ENCODE results near the gene TRIM44. TPM values are rescaled to one million over a fixed set of nuclear protein-coding genes. Genes with fewer than 3 reads are reported as not detected.

Gene TRIM44
- total and polyA plus RNA-seq, 4 experiments from 2014 or later, result 34.7 to 53.1 (median 48.7) TPM

DNA sequence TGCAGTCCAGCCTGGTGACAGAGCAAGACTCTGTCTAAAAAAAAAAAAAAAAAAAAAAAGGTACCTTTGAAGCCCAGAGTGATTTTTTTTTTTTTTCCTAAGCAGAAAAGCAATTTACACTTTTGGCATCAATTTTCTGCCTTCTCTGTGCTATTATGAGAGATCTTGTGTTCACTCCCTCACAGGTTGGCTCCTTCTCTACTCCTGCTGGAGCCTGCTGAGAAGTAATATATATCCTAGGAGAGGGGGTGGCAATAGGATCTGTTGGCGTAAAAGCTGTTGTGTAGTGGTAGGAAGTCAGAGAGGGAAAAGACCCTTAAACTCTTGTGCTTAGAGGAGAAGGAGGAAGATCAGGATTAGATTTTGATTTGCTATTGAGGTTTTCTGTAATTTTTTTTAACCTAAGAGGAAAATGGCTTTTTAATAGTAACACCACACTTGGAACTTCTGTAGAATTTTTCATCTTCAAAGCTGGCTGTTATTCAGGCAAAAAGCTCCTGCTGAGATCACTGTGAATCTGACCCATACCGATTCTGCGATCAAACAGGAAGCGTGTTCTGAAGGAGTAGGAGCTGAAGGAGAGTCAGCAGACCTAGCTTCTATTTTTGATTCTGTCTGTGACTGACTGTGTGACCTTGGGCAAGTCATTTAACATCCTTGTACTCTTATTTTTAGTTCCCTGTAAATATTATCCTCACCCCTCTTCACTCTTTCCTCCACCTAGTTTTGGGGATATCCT, 77.7 kb downstream of the TRIM44 start:
- Histone ChIP-seq H3K9me3 (ENCODE audit: control insufficient read depth in 1 of 2, low read length in 2 of 2) (no peaks in the 10 kb centered on the region), H3K4me1 (ENCODE audit: insufficient read depth, low read length) (no peaks in the 10 kb centered on the region), H3K27ac (ENCODE audit: low read depth, low read length) (no peak overlapping the region), H3K4me3 (ENCODE audit: low read length in 2 of 2) (no peak overlapping the region), H3K27me3 (ENCODE audit: insufficient read depth, low read length) (no peaks in the 10 kb centered on the region), H3K36me3 (ENCODE audit: insufficient read depth, low read length) (peaks cover 8% of the 10 kb centered on the region)
- H3K4me3 Mint-ChIP-seq, result no peak overlapping the region
- H3K27me3 Mint-ChIP-seq, result no peaks in the 10 kb centered on the region
- intact Hi-C loops (cut with micrococcal nuclease), result no loop called here
- peaks cover 0 to 3% (median 0%) of the 10 kb centered on the region in 8 donors for H3K9me3 Mint-ChIP-seq
- no peak for DNase-seq
- POLR2A ChIA-PET (ENCODE audit: partially characterized antibody), result no interaction called here
- CTCF ChIA-PET (ENCODE audit: partially characterized antibody), result no interaction called here
- peaks cover 60 to 73% of the 10 kb centered on the region in 2 donors for H3K36me3 Mint-ChIP-seq
- H3K4me1 Mint-ChIP-seq, result peaks cover 5 to 22% (median 11%) of the 10 kb centered on the region in 4 donors
- H3K27ac Mint-ChIP-seq, result peak overlapping the region in 2 of 7 donors; percentile 24 to 45

GRCh38 chr11:35742707-35743454, 80.3 kb downstream of the TRIM44 start:
- Histone ChIP-seq H3K4me1 (ENCODE audit: insufficient read depth, low read length) (no peaks in the 10 kb centered on the region), H3K27ac (ENCODE audit: low read depth, low read length) (no peak overlapping the region), H3K27me3 (ENCODE audit: insufficient read depth, low read length) (no peaks in the 10 kb centered on the region), H3K36me3 (ENCODE audit: insufficient read depth, low read length) (no peaks in the 10 kb centered on the region), H3K4me3 (ENCODE audit: low read length in 2 of 2) (no peak overlapping the region), H3K9me3 (ENCODE audit: control insufficient read depth in 1 of 2, low read length in 2 of 2) (no peaks in the 10 kb centered on the region)
- Mint-ChIP-seq H3K36me3 (peaks cover 51 to 67% of the 10 kb centered on the region in 2 donors), H3K27ac (no peak overlapping the region), H3K4me3 (no peak overlapping the region), H3K9me3 (no peaks in the 10 kb centered on the region), H3K27me3 (no peaks in the 10 kb centered on the region), H3K4me1 (peaks cover 0 to 23% (median 8%) of the 10 kb centered on the region in 4 donors)
- DNase-seq, result no peak
- POLR2A ChIA-PET (ENCODE audit: partially characterized antibody), result no interaction called here
- CTCF ChIA-PET (ENCODE audit: partially characterized antibody), result no interaction called here
- intact Hi-C loops (cut with micrococcal nuclease), result no loop called here

DNA sequence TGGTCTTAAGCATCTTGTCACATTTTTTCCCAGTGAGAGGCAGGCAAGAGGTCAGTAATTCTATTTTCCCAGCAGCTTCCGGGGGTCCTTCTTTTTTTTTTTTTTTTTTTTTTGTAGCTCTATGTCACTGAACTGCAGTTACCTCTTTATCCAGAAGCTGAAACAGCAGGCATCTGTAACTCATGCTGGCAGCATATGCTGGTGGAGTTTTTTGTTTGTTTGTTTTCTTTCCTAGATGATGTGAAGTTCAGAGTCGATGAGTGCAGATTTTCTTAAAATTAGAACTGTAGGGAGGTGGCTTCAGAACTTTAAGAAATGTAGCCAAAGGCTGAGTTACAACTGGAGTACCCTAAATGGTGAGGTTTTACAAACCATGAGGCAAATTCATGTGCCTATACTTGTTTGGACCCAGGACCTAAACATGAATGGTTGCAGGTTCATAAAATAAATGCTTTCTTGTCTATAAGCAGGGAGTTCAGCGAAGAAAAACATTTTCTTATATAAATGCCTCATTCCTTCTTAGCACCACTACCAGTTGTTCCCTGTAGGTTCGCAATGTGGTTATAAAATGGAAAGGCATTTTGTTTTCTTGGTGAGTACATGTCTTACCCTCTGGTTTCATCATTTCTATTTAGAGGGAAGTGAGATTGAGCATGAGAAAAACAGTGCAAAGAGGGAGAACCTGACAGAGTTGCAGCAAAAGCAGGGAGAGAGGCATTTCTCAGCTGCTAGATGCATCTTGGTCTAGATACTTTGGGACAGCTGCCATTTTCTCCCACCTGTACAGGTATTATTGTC, 84.0 kb downstream of the TRIM44 start:
- peaks cover 31 to 42% of the 10 kb centered on the region in 2 donors for H3K36me3 Mint-ChIP-seq
- CTCF ChIA-PET (ENCODE audit: partially characterized antibody), result no interaction called here

GRCh38 chr11:35747668-35748067, 85.1 kb downstream of the TRIM44 start:
- Histone ChIP-seq H3K4me3 (ENCODE audit: low read length in 2 of 2) (no peak overlapping the region), H3K27me3 (ENCODE audit: insufficient read depth, low read length) (no peaks in the 10 kb centered on the region), H3K9me3 (ENCODE audit: control insufficient read depth in 1 of 2, low read length in 2 of 2) (no peaks in the 10 kb centered on the region), H3K27ac (ENCODE audit: low read depth, low read length) (no peak overlapping the region), H3K36me3 (ENCODE audit: insufficient read depth, low read length) (no peaks in the 10 kb centered on the region), H3K4me1 (ENCODE audit: insufficient read depth, low read length) (no peaks in the 10 kb centered on the region)
- Mint-ChIP-seq H3K27ac (peak overlapping the region in 1 of 7 donors; percentile 38), H3K27me3 (no peaks in the 10 kb centered on the region), H3K36me3 (peaks cover 35 to 51% of the 10 kb centered on the region in 2 donors), H3K4me1 (peaks cover 0 to 23% (median 4%) of the 10 kb centered on the region in 4 donors), H3K4me3 (no peak overlapping the region), H3K9me3 (no peaks in the 10 kb centered on the region)
- DNase-seq, result no peak
- intact Hi-C loops (cut with micrococcal nuclease), result no loop called here
- ChIA-PET CTCF (ENCODE audit: partially characterized antibody) (interaction anchor here (1.1 kb wide), 1 partner anchor 132 kb away, joined by 3 read pairs; no protein-coding TSS in a partner anchor), POLR2A (ENCODE audit: partially characterized antibody) (no interaction called here)

More for the DNA sequence above, 84.0 kb downstream of the TRIM44 start:
- Histone ChIP-seq H3K9me3 (ENCODE audit: control insufficient read depth in 1 of 2, low read length in 2 of 2) (no peaks in the 10 kb centered on the region), H3K27me3 (ENCODE audit: insufficient read depth, low read length) (no peaks in the 10 kb centered on the region), H3K36me3 (ENCODE audit: insufficient read depth, low read length) (no peaks in the 10 kb centered on the region), H3K4me3 (ENCODE audit: low read length in 2 of 2) (no peak overlapping the region), H3K27ac (ENCODE audit: low read depth, low read length) (no peak overlapping the region), H3K4me1 (ENCODE audit: insufficient read depth, low read length) (no peaks in the 10 kb centered on the region)
- intact Hi-C loops (cut with micrococcal nuclease), result no loop called here
- POLR2A ChIA-PET (ENCODE audit: partially characterized antibody), result no interaction called here
- H3K4me1 Mint-ChIP-seq, result peaks cover 0 to 23% (median 2%) of the 10 kb centered on the region in 4 donors
- H3K4me3 Mint-ChIP-seq, result no peak overlapping the region
- no peak overlapping the region for H3K27ac Mint-ChIP-seq
- no peaks in the 10 kb centered on the region for H3K27me3 Mint-ChIP-seq
- DNase-seq, result no peak
- H3K9me3 Mint-ChIP-seq, result no peaks in the 10 kb centered on the region

DNA sequence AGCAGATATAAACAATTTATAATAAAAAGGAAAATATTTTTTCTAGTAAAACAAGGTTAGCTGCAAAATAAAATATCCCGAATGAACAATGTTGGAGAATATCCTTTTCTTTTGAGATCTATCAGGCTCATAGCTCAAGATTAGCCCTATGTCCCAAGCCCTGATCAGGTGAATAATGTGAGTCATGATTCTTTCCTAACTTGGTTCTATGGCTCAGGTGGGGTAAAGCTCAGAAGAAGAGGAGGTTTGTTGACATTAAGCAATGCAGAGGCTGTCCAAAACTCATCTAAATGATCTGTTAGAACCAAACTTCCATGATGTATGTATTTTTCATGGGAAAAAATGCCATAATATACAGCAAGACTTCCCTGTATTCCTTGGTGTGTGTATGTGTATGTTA, 86.1 kb downstream of the TRIM44 start:
- Mint-ChIP-seq H3K36me3 (peaks cover 34 to 50% of the 10 kb centered on the region in 2 donors), H3K4me3 (no peak overlapping the region), H3K27ac (no peak overlapping the region), H3K4me1 (peaks cover 0 to 23% (median 5%) of the 10 kb centered on the region in 4 donors), H3K27me3 (no peaks in the 10 kb centered on the region), H3K9me3 (no peaks in the 10 kb centered on the region)
- ChIA-PET POLR2A (ENCODE audit: partially characterized antibody) (no interaction called here), CTCF (ENCODE audit: partially characterized antibody) (interaction anchor here (1.1 kb wide), 1 partner anchor 133 kb away, joined by 3 read pairs; no protein-coding TSS in a partner anchor)
- Histone ChIP-seq H3K4me3 (ENCODE audit: low read length in 2 of 2) (no peak overlapping the region), H3K36me3 (ENCODE audit: insufficient read depth, low read length) (no peaks in the 10 kb centered on the region), H3K4me1 (ENCODE audit: insufficient read depth, low read length) (no peaks in the 10 kb centered on the region), H3K27ac (ENCODE audit: low read depth, low read length) (no peak overlapping the region), H3K27me3 (ENCODE audit: insufficient read depth, low read length) (no peaks in the 10 kb centered on the region), H3K9me3 (ENCODE audit: control insufficient read depth in 1 of 2, low read length in 2 of 2) (no peaks in the 10 kb centered on the region)
- intact Hi-C loops (cut with micrococcal nuclease), result no loop called here
- no peak for DNase-seq

GRCh38 chr11:35750315-35750714, 87.7 kb downstream of the TRIM44 start:
- H3K9me3 ChIP-seq (ENCODE audit: control insufficient read depth in 1 of 2, low read length in 2 of 2), result no peaks in the 10 kb centered on the region
- Mint-ChIP-seq H3K4me3 (no peak overlapping the region), H3K27me3 (no peaks in the 10 kb centered on the region), H3K4me1 (peaks cover 0 to 23% (median 6%) of the 10 kb centered on the region in 4 donors), H3K36me3 (peaks cover 29 to 41% of the 10 kb centered on the region in 2 donors), H3K9me3 (peaks cover 0 to 6% (median 3%) of the 10 kb centered on the region in 8 donors), H3K27ac (no peak overlapping the region)
- no peaks in the 10 kb centered on the region for H3K4me1 ChIP-seq (ENCODE audit: insufficient read depth, low read length)
- CTCF ChIA-PET (ENCODE audit: partially characterized antibody), result no interaction called here
- no peaks in the 10 kb centered on the region for H3K36me3 ChIP-seq (ENCODE audit: insufficient read depth, low read length)
- H3K27ac ChIP-seq (ENCODE audit: low read depth, low read length), result no peak overlapping the region
- H3K27me3 ChIP-seq (ENCODE audit: insufficient read depth, low read length), result no peaks in the 10 kb centered on the region
- intact Hi-C loops (cut with micrococcal nuclease), result no loop called here
- H3K4me3 ChIP-seq (ENCODE audit: low read length in 2 of 2), result no peak overlapping the region
- POLR2A ChIA-PET (ENCODE audit: partially characterized antibody), result no interaction called here
- DNase-seq, result no peak
